ENCODE results near the gene TCF25. TPM values are rescaled to one million over a fixed set of nuclear protein-coding genes. Genes with fewer than 3 reads are reported as not detected.
A peak's percentile ranks its signal among the peaks of the same experiment; 100 is the strongest.

The TCF25 gene
- total and polyA plus RNA-seq, 5 donors from 2014 or later, result 75.2 to 431 (median 78.5) TPM

DNA sequence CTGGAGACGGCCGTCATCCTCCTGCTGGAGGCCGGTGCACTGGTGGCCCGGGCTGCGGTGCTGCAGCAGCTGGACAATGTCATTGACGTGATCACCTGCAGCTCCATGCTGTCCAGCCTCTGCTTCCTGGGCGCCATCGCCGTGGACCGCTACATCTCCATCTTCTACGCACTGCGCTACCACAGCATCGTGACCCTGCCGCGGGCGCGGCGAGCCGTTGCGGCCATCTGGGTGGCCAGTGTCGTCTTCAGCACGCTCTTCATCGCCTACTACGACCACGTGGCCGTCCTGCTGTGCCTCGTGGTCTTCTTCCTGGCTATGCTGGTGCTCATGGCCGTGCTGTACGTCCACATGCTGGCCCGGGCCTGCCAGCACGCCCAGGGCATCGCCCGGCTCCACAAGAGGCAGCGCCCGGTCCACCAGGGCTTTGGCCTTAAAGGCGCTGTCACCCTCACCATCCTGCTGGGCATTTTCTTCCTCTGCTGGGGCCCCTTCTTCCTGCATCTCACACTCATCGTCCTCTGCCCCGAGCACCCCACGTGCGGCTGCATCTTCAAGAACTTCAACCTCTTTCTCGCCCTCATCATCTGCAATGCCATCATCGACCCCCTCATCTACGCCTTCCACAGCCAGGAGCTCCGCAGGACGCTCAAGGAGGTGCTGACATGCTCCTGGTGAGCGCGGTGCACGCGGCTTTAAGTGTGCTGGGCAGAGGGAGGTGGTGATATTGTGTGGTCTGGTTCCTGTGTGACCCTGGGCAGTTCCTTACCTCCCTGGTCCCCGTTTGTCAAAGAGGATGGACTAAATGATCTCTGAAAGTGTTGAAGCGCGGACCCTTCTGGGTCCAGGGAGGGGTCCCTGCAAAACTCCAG, 46.4 kb downstream of the TCF25 start:
- H3K9me3 Mint-ChIP-seq, result no peaks in the 10 kb centered on the region
- Histone ChIP-seq H3K9me3 (ENCODE audit: control insufficient read depth in 2 of 2, low read length in 2 of 2) (no peaks in the 10 kb centered on the region), H3K4me3 (ENCODE audit: low read depth, low read length) (no peak overlapping the region), H3K27me3 (ENCODE audit: control insufficient read depth, insufficient read depth, low read length) (no peaks in the 10 kb centered on the region), H3K36me3 (ENCODE audit: control insufficient read depth, insufficient read depth, low read length) (no peaks in the 10 kb centered on the region), H3K27ac (ENCODE audit: insufficient read depth, low read length, poor library complexity, severe bottlenecking) (no peak overlapping the region), H3K4me1 (ENCODE audit: control insufficient read depth, insufficient read depth, low read length, poor library complexity, severe bottlenecking) (peaks cover 71% of the 10 kb centered on the region)
- no peak for DNase-seq
- peaks cover 40% of the 10 kb centered on the region for H3K27me3 Mint-ChIP-seq
- ATAC-seq (ENCODE audit: low read depth in 2 of 2), result no peak
- H3K4me3 Mint-ChIP-seq, result peak overlapping the region in 3 of 4 donors; percentile 28 to 88 (median 31)
- H3K36me3 Mint-ChIP-seq, result no peaks in the 10 kb centered on the region
- peak overlapping the region in 1 of 3 donors; percentile 4 for H3K27ac Mint-ChIP-seq
- H3K4me1 Mint-ChIP-seq, result peaks cover 0 to 61% (median 19%) of the 10 kb centered on the region in 4 donors

- Mint-ChIP-seq H3K4me1 (peaks cover 0 to 65% (median 20%) of the 10 kb centered on the region in 4 donors), H3K36me3 (no peaks in the 10 kb centered on the region), H3K4me3 (peak overlapping the region in 3 of 4 donors; percentile 35 to 88 (median 60)), H3K27me3 (peaks cover 40% of the 10 kb centered on the region), H3K9me3 (no peaks in the 10 kb centered on the region), H3K27ac (no peak overlapping the region)
- no peaks in the 10 kb centered on the region for H3K27me3 ChIP-seq (ENCODE audit: control insufficient read depth, insufficient read depth, low read length)
- DNase-seq, result no peak
- no peak overlapping the region for H3K27ac ChIP-seq (ENCODE audit: insufficient read depth, low read length, poor library complexity, severe bottlenecking)
- H3K4me1 ChIP-seq (ENCODE audit: control insufficient read depth, insufficient read depth, low read length, poor library complexity, severe bottlenecking), result peaks cover 78% of the 10 kb centered on the region
- no peak for ATAC-seq (ENCODE audit: low read depth in 2 of 2)
- no peak overlapping the region for H3K4me3 ChIP-seq (ENCODE audit: low read depth, low read length)
- H3K36me3 ChIP-seq (ENCODE audit: control insufficient read depth, insufficient read depth, low read length), result no peaks in the 10 kb centered on the region
- no peaks in the 10 kb centered on the region for H3K9me3 ChIP-seq (ENCODE audit: control insufficient read depth in 2 of 2, low read length in 2 of 2)
Measured at GRCh38 chr16:89920723-89921122, 47.3 kb downstream of the TCF25 start.

GRCh38 chr16:89921131-89921701, 47.8 kb downstream of the TCF25 start:
- H3K27ac ChIP-seq (ENCODE audit: insufficient read depth, low read length, poor library complexity, severe bottlenecking), result no peak overlapping the region
- Mint-ChIP-seq H3K9me3 (no peaks in the 10 kb centered on the region), H3K27me3 (peaks cover 40% of the 10 kb centered on the region), H3K27ac (no peak overlapping the region), H3K4me1 (peaks cover 0 to 62% (median 20%) of the 10 kb centered on the region in 4 donors), H3K36me3 (no peaks in the 10 kb centered on the region), H3K4me3 (peak overlapping the region in 1 of 4 donors; percentile 74)
- H3K9me3 ChIP-seq (ENCODE audit: control insufficient read depth in 2 of 2, low read length in 2 of 2), result no peaks in the 10 kb centered on the region
- ATAC-seq (ENCODE audit: low read depth in 2 of 2), result no peak
- H3K4me1 ChIP-seq (ENCODE audit: control insufficient read depth, insufficient read depth, low read length, poor library complexity, severe bottlenecking), result peaks cover 83% of the 10 kb centered on the region
- no peaks in the 10 kb centered on the region for H3K36me3 ChIP-seq (ENCODE audit: control insufficient read depth, insufficient read depth, low read length)
- H3K27me3 ChIP-seq (ENCODE audit: control insufficient read depth, insufficient read depth, low read length), result no peaks in the 10 kb centered on the region
- DNase-seq, result no peak
- no peak overlapping the region for H3K4me3 ChIP-seq (ENCODE audit: low read depth, low read length)

GRCh38 chr16:89921702-89922476, 48.5 kb downstream of the TCF25 start:
- H3K4me3 Mint-ChIP-seq, result peak overlapping the region; percentile 62 to 83 (median 72)
- H3K36me3 Mint-ChIP-seq, result no peaks in the 10 kb centered on the region
- Histone ChIP-seq H3K36me3 (ENCODE audit: control insufficient read depth, insufficient read depth, low read length) (no peaks in the 10 kb centered on the region), H3K27me3 (ENCODE audit: control insufficient read depth, insufficient read depth, low read length) (no peaks in the 10 kb centered on the region), H3K9me3 (ENCODE audit: control insufficient read depth in 2 of 2, low read length in 2 of 2) (no peaks in the 10 kb centered on the region), H3K4me1 (ENCODE audit: control insufficient read depth, insufficient read depth, low read length, poor library complexity, severe bottlenecking) (peaks cover 83% of the 10 kb centered on the region), H3K4me3 (ENCODE audit: low read depth, low read length) (no peak overlapping the region), H3K27ac (ENCODE audit: insufficient read depth, low read length, poor library complexity, severe bottlenecking) (no peak overlapping the region)
- no peaks in the 10 kb centered on the region for H3K9me3 Mint-ChIP-seq
- peak overlapping the region in 1 of 3 donors; percentile 29 for H3K27ac Mint-ChIP-seq
- no peak for DNase-seq
- no peak for ATAC-seq (ENCODE audit: low read depth in 2 of 2)
- peaks cover 44% of the 10 kb centered on the region for H3K27me3 Mint-ChIP-seq
- peaks cover 0 to 64% (median 20%) of the 10 kb centered on the region in 4 donors for H3K4me1 Mint-ChIP-seq

DNA sequence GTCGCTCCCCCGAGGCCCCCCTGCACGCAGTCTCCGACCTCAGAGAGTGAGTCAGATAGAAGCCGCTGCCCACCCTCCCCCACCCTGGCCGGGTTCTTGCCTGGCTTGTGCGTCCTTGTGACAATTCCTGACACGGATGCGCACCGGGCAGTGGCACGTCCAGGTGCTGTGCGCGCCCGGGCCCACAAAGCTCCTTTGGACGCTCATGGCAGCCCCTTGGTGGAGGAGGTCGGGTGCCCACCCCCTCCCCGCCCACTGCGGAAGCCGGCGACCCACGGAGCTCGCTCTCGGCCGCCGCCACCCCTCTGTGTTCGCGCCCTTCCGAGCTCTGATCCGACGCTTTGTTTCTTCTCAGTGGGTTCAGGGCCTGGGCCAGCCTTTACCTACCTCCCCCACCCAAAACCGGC, 49.1 kb downstream of the TCF25 start:
- Mint-ChIP-seq H3K4me3 (peak overlapping the region; percentile 62 to 83 (median 72)), H3K4me1 (peaks cover 0 to 58% (median 17%) of the 10 kb centered on the region in 4 donors), H3K27ac (no peak overlapping the region), H3K9me3 (no peaks in the 10 kb centered on the region), H3K27me3 (peaks cover 44% of the 10 kb centered on the region), H3K36me3 (no peaks in the 10 kb centered on the region)
- DNase-seq, result no peak
- H3K36me3 ChIP-seq (ENCODE audit: control insufficient read depth, insufficient read depth, low read length), result no peaks in the 10 kb centered on the region
- H3K27me3 ChIP-seq (ENCODE audit: control insufficient read depth, insufficient read depth, low read length), result no peaks in the 10 kb centered on the region
- ATAC-seq (ENCODE audit: low read depth in 2 of 2), result no peak
- H3K9me3 ChIP-seq (ENCODE audit: control insufficient read depth in 2 of 2, low read length in 2 of 2), result no peaks in the 10 kb centered on the region
- peaks cover 77% of the 10 kb centered on the region for H3K4me1 ChIP-seq (ENCODE audit: control insufficient read depth, insufficient read depth, low read length, poor library complexity, severe bottlenecking)
- no peak overlapping the region for H3K4me3 ChIP-seq (ENCODE audit: low read depth, low read length)
- no peak overlapping the region for H3K27ac ChIP-seq (ENCODE audit: insufficient read depth, low read length, poor library complexity, severe bottlenecking)

- Mint-ChIP-seq H3K36me3 (no peaks in the 10 kb centered on the region), H3K4me1 (peaks cover 0 to 53% (median 14%) of the 10 kb centered on the region in 4 donors), H3K27me3 (peaks cover 43% of the 10 kb centered on the region), H3K4me3 (peak within 1 kb of the TSS; percentile 62 to 83 (median 72)), H3K27ac (no peak within 1 kb of the TSS), H3K9me3 (no peaks in the 10 kb centered on the region)
- ATAC-seq (ENCODE audit: low read depth in 2 of 2) (peak in 1 of 2 donors; percentile 13), DNase-seq (peak in 1 of 3 donors; percentile 61)
- Histone ChIP-seq H3K36me3 (ENCODE audit: control insufficient read depth, insufficient read depth, low read length) (no peaks in the 10 kb centered on the region), H3K27ac (ENCODE audit: insufficient read depth, low read length, poor library complexity, severe bottlenecking) (no peak within 1 kb of the TSS), H3K4me3 (ENCODE audit: low read depth, low read length) (no peak within 1 kb of the TSS), H3K27me3 (ENCODE audit: control insufficient read depth, insufficient read depth, low read length) (no peaks in the 10 kb centered on the region), H3K4me1 (ENCODE audit: control insufficient read depth, insufficient read depth, low read length, poor library complexity, severe bottlenecking) (peaks cover 71% of the 10 kb centered on the region), H3K9me3 (ENCODE audit: control insufficient read depth in 2 of 2, low read length in 2 of 2) (no peaks in the 10 kb centered on the region)
Measured at GRCh38 chr16:89922884-89923639, 49.7 kb downstream of the TCF25 start, which contains the start of gene TUBB3. TUBB3 (plus strand) TSS chr16:89923342; CDS start chr16:89923402, 60 bp downstream.
